Fibroblast of the conjunctiva (primary cell): ENCODE results near the gene MOV10L1.

Source experiments
- DNase-seq: peaks from one replicate; pipeline ENCODE4 v3.0.0-alpha.2; 2010; ENCODE audit warnings: low read depth

MOV10L1 gene

DNA sequence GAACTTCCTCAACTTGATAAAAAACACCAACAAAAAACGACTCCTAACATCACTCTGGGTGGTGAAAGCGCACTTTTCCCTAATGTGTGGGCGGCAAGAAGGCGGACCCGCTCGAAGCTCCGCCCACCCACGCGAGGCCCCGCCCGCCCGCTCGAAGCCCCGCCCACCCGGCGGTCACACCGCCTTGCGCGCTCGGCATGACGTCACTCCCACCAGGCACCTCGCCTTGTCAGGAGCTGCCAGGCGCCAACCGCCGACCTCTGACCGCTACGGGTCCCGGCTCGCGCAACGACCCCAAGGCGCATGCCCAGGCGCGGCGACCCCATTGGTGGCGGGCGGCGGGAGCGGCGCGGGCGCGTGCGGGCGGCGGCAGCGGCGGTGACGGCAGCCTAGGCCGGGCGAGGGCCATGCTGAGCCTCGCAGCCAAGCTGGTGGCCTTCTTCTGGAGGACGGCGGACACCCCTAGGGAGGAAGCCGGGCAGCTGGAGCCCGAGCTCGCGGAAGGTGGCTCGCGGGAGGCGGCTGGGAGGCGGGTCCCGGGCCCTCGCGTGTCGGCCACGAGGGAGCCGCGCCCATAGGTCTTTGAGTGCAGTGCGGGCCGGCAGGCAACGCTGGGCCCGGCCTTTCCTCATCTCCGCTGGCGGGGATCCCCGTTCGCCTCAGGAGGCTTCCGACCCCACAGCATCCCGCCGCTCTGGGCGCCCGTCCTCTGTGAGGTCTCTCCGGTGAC, at the start of gene MOV10L1:
MOV10L1 (plus strand) TSS at position 325 of the 730 bp plus-strand sequence; CDS start at position 408, 83 bp downstream.
- peak; percentile 17 for DNase-seq

DNA sequence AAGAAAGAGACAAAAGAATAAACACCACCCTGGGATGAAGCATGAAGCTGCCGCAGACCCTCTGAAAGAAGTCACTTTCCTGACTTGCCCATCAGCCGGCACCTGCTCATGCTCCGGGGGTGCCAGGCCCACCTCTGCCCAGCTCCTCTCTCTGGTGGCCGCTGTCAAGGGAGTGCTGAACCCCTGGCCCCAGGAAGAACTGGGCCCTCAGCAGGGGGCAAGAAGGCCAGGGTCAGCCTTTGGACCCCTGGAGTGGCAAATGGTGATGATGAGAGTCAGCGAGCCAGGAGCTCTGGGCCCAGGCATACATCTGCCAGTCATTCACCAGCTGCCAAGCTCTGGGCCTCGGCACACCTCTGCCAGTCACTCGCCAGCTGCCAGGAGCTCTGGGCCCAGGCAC, 49.1 kb upstream of the MOV10L1 start:
- no peak for DNase-seq

DNA sequence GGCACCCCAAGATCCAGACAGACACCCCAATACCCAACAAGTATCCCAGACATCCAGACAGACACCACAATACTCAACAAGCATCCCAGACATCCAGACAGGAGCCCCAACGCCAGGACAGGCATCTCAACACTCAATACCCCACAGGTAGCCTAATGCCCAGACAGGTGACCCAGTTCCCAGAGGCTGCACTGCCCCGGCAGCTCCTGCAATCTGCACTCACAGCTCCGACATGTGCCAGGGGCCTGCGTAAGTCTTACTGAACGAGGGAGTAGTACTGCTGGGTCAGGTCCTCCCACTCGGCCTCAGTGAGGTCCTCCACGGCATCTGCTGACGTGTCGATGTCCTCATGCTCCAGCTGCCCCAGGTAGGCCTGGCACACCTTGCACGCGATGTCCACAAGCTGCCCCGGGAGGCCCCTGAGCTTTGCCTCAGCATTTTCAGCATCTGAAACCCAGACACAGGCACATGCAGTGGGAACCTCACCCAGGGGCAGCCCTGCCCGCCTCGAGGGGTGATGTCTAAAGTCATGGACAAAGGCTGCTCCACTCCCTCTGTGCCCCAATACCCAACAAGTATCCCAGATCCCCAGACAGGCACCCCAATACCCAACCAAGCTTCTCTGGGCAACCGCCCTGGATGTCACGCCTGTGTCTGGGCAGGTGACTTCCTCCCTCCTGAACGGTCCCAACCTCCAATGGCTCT, 48.3 kb upstream of the MOV10L1 start:
- DNase-seq = no peak

DNA sequence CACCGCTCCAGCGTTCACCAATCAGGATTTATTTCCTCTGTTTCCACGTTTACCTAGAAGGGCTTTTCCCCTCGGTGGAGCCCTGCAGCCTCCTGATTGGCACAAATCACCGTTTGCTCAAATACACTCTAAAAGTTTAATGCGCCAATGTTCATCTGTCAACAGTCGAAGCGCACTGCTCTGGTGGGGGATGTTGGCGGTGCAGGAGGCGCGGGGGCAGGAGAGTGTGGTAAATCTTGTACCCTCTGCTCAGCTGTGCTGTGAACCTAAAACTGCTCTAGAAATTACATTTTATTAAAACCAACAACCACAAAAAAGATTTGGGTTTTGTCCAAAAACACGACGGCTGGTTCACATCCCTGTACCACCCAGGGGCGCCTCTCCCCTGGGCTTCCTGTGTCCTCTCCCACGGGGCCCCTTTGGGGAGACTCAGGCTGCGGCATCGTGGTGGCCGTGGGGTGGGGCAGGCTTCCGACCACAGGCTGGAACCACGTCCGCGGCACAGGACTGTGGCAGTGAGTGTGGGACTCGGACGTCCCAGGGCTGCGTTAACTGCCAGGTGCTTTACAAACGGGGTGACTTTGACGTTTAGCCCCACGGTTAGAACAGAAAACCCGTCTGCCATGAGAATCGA, 45.2 kb upstream of the MOV10L1 start:
- DNase-seq = no peak

DNA sequence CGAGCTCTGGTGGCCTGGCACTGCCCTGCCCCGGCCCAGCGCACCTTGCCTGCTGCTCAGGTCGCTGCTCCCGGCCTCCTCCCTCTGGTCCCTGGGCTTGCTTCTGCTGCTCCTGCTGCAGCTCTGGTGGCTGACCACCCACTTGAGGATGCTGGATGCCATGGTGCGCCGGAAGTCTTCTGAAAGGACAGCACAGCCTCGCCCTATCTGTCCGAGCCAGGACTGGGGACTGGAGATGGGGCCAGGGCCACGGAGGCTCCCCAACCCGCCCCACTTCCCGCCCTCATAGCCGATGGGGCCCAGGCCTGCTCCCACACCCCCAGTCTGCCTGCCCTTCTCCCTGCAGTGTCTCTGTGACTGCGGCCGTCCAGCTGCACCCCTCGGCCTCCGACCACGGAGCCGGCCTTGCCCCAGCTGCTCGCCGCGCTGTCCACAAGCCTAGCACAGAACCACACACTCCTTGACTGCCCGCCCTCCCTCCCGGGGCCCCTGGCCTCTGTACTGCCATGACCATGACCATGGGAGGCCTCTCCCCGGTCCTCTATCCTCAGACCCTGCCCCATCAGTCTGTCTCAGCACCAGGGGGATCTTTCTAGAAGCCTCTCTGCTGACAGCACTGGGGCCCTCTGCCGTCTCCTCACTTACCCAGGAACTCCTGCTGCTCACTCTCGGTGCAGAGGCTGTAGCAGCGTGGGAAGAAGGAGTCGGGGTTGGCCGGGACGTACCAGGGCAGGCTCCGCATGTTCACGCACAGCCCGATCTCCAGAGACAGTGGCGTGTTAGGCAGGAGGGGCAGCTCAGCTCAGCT, 44.4 kb upstream of the MOV10L1 start:
- no peak for DNase-seq

DNA sequence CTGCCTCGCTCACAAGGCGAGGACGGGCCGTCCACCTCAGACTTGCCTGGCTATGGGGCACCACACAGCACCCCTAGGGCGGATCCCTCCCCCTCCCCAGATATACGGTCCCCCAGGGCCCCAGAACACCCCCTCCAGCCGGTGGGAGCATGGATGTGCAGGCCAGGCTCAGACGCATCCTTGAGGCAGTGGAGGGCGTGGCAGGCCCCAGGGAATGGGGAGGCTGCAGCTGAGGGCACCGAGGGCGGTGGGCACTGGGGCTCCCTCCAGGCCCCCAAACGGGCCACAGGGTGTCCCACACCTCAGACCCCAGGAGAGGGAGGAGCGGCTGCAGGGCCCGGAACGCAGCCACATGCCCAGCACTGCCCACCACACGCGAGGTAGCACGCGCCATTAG, 43.8 kb upstream of the MOV10L1 start:
- DNase-seq = no peak

DNA sequence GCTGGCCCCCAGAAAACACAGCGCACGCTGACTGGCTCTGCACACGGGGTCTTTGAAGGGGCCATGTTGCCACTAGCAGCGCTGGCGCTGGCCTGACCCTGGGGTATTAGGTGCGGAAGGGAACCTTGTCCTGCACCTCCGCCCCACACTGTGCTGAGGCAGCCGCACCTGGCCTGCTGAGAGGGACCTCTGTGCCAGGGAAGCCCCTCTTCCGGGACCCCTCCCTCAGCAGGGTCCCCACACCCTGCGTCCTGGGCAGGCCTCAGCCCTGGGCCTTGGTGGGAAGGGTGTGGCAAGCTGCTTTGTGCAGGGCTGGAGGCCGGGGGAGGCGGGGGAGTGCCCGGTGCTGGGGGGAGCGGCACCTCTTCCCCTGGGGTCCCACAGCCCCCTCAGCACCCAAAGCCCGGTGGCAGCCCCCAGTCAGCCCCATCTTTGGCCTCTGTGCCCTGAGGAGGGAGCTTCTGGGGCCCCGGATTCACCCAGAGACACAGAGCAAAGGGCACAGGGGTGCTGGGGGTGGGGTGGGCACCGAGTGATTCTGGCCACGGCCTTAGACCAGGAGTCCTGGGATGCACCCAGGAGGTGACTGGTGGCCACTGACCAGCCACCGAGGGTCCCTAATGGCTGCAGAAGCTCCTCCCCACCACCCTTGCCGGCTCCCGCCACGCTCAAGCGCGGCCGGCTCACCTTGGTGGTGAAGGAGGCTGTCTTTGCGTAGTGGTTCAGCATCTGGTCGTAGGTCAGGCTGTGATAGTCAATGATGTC, 43.1 kb upstream of the MOV10L1 start:
- no peak for DNase-seq

DNA sequence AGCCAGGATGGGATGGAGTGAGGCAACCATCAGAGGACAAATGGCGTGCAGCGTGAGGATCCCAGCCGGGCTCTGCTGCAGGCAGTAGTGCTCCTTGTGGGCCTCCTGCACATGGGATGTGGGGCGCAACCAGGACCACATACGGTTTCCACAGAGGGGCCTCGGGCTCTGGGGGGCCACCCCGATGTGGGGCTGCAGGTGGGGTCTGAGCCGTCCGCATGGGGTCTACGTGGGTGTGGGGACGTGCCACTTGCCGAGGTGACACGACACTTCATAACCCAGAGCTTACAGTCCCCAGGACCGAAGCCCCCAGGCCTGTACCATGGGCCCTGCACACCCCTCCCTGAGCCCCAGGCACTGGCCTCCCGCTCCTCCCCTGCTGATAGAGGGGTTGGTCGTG, 42.5 kb upstream of the MOV10L1 start:
- no peak for DNase-seq

DNA sequence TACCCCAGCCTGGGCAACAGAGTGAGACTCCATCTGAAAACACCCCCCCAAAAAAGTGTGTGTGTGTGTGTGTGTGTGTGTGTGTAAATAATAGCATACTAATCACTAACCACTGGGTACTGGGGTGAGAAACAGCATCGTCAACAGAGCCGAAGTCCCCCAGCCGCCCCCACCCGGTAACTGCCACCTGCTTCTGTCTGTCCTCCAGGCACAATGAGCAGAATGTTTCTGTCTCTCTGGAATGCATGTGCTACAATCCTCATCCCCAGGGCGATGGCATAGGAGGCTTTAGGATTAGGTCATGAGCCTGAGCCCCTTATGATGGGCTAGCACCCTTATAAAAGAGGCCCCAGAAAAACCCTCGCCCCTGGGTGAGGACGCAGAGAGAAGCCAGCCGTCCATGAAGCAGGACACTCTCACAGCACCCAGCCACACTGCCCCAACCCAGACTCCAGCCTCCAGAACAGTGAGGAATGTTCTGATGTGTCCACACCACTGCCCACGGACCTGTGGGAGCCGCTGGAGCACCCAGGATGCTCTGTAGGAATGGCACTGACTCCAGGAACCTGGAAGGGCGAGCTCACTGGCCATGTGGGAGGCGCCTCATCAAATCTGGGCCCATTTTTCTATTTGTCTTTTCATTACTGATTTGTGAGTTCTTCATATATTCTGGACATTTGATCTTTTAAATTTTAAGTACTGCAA, 41.6 kb upstream of the MOV10L1 start:
- no peak for DNase-seq

DNA sequence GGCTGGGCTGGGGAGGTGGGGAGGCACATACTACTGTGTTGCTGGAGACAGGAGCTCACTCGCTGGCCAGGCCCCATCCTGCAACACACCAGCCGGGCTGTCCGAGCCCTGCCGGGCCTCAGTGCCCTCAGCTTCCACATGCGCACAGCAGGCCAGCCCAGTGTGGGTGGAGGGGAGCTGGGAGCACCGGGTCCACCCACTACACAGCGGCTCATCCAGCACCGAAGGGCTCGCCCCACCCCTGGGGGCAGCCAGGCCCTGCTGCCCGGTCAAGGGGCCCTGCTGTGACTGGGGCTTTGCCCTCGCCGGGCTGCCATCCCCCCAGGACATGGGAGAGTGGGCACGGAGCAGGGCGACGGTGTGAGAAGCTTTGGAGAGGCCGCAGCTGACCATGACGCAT, 41.0 kb upstream of the MOV10L1 start:
- DNase-seq = no peak

DNA sequence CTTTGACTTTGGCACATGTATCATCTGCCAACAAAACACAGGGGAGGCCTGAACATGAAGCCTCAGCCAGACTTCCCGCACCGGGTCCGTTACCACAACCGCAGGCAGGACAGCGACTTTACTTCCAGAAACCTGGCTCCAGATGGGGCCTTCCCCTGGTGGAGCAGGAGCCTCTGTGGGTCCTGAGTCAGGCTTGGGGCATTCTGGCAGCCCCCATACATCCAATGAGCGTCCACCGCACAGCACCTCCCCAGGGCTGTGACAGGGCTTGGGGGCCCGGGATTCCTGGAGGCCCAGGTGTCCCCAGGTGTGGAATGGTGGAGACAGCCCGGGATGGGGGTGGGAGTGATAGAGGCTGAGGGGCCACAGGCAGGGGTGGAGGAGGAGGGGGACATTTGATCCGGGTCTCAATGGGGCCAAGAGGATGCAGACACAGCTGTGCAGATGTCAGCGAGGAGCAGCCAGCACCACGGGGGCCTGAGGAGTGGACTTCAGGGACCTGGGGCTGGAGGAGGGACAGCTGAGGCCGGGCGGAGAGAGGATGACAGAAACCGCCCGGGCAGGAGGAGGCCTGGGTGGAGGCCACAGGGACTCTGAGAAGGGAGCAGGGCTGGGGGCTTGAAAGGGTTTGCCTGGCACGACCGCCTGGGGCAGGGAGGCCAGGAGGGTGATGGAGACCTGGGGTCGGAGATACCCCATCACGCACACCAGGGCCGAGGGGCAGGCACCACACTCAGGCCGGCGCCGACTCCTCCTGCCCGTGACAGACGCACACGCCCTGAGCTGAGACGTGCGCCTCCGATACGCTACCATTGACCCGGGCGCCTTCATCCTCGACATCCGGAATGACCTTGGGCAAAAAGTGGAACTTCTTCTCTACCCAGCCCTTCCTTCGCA, 40.3 kb upstream of the MOV10L1 start:
- no peak for DNase-seq

DNA sequence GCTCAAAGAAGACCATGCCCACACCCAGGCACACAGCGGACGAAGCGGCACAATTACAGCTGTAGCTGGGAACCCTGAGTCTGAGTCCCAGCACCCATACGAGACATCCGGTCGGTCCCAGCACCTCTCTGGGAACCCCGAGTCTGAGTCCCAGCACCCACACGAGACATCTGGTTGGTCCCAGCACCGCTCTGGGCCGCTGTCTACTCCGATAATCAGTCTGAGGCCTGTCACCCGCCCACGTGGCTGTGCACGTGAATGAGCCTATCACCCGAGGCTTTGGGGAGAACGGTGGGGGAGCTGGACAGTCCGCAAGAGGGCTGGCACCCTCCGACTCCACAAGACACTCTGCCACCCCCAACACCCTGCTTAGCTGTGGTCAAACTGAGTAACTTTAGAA, 37.9 kb upstream of the MOV10L1 start:
- DNase-seq = no peak

DNA sequence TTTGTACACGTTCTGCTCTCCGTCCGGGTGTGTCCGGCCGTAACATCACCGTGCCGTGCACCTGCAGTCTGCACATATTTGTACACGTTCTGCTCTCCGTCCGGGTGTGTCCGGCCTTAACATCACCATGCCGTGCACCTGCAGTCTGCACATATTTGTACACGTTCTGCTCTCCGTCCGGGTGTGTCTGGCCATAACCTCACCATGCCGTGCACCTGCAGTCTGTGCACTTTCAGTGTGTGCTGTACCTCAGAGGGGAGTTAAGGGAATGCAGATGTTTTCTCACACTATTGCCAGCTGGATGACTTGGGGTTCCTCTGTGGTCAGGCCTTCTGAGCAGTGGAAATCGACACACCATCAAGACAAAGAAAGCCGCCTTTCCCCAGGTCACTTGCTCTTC, 35.9 kb upstream of the MOV10L1 start:
- DNase-seq = no peak

DNA sequence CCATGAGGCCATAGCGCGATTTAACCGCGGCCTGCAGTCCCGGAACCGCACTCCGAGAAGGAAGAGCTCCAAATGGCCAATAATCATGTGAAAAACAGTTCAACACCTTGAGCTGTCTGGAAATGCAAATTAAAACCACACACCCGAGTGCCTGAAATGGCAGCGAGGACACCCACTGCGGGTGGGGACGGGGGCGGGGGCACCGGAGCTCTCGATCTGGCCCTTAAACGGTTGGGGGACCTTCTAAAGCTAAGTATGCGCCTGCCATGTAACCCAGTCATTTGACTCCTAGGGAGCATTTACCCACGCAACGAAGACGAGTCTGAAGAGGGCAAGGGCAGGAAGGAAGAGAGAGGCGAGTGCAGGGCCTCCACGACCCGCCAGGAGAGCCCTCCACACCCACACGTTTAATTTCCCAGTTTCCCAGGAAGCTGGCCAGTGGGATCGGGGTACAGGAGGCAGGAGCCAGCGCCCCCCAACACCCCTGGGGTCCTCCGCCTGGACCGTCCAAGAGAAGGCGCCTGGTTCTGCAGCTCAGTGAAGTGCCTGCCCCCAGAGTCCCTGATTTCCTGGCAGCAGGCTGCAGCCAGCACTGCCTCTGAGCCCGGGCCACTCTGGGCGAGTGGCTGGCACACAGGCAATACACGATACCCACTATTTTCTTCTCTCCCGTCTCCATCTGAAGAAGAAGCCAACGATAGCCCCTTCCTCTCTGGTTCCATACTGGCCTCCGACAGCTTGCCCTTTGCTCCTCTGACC, 33.4 kb upstream of the MOV10L1 start:
- no peak for DNase-seq

DNA sequence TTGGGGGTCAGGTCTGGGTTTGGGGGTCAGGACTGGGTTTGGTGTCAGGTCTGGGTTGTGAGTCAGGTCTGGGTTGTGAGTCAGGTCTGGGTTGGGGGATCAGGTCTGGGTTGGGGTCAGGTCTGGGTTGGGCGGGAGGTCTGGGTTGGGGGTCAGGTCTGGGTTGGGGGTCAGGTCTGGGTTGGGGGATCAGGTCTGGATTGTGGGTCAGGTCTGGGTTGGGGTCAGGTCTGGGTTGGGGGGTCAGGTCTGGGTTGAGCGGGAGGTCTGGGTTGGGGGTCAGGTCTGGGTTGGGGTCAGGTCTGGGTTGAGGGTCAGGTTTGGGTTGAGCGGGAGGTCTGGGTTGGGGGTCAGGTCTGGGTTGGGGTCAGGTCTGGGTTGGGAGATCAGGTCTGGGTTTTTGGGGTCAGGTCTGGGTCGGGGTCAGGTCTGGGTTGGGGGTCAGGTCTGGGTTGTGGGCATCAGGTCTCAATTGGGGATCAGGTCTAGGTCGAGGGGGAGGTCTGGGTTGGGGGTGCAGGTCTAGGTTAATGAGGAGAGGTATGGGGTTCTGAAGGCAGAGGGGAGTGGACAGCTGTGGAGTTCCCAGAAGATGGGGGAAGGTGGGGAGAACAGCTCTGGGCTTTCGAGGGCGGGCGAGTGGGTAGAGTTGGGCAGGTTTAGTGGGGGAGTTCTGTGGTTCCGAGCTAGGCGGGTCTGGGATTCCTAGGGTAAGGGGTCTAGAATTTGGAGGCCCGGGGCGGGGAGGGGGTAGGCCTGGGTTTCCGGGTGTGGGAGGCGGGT, 32.3 kb upstream of the MOV10L1 start:
- no peak for DNase-seq

DNA sequence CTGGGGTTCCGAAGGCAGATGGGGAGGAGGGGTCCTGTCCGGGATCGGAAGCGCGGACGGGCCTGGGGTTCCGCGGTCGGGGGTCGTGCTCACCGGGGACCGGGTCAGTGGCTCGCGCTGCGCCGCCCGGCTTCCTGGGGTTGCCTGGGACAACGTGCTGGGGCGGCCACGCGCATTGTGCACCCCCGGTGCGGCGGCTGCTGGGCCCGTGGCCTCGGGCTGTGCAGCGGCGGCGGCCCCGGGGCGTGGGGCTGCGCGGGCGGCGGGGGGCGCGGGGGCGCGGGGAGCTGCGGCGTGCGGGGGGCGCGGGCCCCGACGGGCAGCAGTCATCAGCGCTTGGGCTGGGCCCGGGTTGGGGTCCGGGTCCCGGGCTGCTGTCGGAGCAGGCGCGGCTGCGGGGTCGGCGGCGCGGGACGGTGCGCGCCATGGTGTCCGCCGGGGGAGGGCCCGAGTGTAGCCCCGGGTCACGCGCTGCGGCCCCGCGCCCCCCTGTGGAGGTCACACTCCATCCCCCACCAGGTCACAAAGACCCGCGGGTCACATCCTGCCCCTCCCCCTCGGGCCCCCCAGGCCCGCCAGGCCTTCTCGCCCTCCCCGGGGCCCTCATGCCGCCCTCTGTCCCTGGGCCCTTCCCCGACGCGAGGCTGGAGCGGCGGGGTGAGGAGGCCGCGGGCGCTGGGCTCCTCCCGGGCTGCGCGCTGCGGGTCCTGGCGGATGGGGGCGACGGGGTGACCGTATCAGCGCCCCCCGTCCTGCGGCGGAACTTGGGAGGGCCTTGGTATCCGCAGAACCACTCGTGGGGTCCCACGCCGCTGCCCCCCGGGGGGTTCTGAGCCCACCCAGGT, 31.5 kb upstream of the MOV10L1 start, which contains the start of gene TTLL8:
TTLL8 (minus strand) TSS at position 238 of the 845 bp plus-strand sequence.
- DNase-seq = no peak
